Measurements from ENCODE around the gene THSD8.
"Not testable (repeated sequence)": the region's sequence is repeated elsewhere in the genome, so short reads cannot be mapped to it uniquely, and the experiment has no call there.

Gene THSD8

DNA sequence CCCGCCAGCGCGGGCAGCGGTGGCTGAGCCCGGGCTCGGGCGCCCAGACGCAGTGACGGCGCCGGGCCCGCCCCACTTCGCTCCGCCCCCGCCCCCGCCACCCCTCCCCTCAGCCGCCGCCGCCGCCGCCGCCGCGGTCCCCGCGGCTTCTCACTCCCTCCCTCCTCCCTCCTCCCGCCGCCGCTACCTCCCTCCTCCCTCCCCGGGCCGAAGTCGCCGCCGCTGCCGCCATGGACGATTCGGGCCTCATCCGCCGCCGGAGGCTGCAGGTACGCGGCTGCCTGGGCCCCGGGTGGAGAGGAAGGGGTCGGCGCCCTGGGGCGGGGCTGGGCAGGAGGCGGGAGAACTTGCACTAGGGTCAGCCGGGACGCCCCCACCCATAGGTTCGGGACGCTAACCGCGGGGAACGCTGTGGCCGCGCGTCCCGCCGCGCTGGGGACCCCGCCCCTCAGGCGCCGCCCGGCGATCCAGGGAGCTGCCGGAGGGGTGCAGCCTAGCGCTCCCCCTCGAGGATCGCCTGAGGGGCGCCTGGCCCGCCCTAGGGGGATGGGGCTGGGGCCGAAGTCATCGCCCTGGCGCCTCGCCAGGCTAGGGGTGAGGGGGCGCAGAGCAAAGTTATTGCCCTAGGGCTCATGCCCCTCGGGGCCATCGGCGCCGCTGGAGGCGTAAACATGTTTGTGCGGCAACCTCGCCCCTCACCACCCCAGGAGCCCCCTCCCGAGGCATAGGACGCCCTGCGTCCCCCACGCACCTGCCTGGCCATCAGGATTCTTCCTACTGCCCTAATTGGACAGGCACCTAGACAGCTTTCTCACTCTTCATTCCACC lies 32.1 kb downstream of the THSD8 start:
- peak; percentile 49 for DNase-seq

DNA sequence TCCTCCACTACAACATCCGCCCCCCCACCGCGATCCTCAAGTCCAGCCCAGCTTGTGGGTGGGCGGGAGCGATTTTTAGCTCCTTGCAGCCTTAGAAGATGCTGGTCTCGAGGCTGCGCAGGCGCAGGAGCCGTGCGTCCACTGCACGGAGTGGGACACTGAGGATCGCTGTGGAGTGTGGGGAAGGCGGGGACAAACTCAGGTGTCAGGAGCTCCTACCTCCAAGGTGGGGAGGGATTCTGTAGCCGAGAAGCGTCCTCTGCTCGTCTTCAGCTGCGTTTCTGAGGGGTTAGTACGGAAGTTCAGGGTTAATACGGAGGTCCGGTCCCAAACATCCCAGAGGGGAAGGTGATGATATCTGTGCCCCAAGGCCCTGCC lies 32.7 kb downstream of the THSD8 start, which contains the start of gene RTBDN:
Gene RTBDN, minus strand, starts transcription at position 14 of the 378 bp plus-strand sequence. CDS start 4,600 bp downstream, outside the sequence.
- no peak for DNase-seq

DNA sequence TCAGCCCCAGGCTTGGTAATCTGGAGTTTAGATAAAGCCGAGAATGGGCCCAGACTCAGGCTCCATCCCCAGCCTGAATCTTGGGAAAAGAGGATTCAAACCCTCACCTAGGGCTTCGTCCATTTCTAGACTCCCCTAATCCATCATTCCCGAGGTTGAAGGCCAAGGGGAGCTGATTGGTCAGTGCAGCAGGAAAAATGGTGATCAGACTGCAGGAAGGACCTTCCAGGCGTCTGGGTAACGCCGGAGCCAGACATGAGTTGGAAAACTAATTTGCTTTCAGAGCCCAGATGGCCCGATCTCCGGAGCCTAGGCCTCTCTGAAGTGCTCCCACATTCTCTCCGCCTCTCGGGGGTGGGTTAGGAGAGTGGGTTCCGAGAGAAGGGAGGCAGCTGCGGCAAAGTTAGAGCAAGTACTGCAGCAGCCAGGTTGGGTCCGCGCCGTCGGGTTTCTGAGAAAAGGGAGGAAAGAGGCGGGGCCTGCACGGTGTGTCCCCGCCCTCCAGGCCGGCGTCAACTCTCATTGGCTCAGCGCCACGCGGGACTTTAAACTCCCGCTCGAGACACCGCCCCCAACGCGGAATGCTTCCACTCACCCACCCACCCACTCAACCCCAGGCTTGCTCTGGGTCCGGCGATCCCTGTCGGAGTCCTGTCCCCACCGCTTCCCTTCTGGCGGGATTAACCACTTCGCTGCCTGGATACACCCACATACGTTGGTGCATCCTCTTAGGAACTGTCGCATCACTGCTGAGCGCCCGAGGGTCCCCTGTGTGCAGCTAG lies 33.3 kb downstream of the THSD8 start:
- DNase-seq: no peak

DNA sequence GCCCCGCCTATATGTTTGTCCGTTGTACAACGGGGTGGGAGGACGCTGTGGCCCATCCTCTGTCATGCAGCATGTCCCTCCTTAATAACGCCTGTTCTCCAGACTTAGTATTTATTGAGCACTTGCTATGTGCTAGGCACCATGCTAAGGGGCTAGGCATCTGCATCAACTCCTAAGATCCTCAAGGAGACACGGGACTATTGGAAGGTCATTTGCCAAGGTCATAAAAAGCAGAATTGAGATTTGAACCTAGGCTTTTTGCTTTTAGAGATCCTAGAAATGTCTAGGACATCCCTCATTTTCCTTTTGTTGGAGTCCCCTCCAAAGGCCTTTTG lies 34.6 kb downstream of the THSD8 start:
- no peak for DNase-seq

GRCh38 chr19:12837225-12837624 lies 35.4 kb downstream of the THSD8 start:
- DNase-seq: no peak

- DNase-seq: peak; percentile 59
Measured at GRCh38 chr19:12838182-12838885, 36.5 kb downstream of the THSD8 start, which contains the start of gene MAST1. TSS of gene MAST1 (plus strand) at chr19:12838515. CDS start at chr19:12838573, 58 bp downstream.

- DNase-seq: no peak
Measured at GRCh38 chr19:12838886-12839756, 37.3 kb downstream of the THSD8 start.

GRCh38 chr19:12840091-12841079 lies 38.5 kb downstream of the THSD8 start:
- DNase-seq: peak; percentile 61

GRCh38 chr19:12841094-12841493 lies 39.2 kb downstream of the THSD8 start:
- no peak for DNase-seq

DNA sequence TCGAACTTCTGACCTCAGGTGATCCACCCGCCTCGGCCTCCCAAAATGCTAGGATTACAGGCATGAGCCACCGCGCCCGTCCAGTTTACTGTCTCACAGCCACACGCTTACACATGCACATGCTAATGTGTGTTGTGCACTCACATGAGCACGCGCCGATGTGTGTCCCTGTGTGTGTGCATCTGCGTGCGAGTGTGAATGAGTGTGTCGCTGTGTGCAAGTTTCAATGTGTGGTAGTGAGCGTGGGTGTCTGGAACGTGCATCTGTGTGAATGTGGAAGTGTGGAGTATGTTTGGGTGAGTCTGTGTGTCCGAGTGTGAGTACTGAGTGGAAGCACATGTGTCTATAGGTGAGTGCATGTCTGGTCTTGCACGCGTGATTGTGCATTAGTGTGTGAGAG lies 40.6 kb downstream of the THSD8 start:
- no peak for DNase-seq

DNA sequence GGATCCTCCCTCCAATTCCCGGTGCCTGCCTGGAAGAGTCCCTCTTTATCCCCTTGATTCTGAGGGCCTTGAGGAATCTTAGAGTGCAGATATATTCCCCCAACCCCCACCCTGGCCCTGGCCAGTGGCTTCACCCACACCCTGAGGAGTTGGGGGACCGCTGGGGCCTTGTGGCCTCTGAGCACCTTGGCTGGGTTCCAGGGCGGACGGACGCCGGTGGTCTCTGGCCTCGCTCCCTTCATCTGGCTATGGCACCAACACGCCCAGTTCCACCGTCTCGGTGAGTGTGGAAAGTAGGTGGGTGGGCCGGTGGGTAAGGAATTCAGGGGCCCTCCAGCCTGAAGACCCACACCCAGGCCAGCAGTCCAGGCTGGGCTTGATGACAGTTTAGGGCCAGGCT lies 41.5 kb downstream of the THSD8 start:
- DNase-seq: no peak

- no peak for DNase-seq
Measured at GRCh38 chr19:12843999-12844732, 42.3 kb downstream of the THSD8 start.

- not testable (repeated sequence) for DNase-seq
Measured at GRCh38 chr19:12846613-12847012, 44.7 kb downstream of the THSD8 start.

DNA sequence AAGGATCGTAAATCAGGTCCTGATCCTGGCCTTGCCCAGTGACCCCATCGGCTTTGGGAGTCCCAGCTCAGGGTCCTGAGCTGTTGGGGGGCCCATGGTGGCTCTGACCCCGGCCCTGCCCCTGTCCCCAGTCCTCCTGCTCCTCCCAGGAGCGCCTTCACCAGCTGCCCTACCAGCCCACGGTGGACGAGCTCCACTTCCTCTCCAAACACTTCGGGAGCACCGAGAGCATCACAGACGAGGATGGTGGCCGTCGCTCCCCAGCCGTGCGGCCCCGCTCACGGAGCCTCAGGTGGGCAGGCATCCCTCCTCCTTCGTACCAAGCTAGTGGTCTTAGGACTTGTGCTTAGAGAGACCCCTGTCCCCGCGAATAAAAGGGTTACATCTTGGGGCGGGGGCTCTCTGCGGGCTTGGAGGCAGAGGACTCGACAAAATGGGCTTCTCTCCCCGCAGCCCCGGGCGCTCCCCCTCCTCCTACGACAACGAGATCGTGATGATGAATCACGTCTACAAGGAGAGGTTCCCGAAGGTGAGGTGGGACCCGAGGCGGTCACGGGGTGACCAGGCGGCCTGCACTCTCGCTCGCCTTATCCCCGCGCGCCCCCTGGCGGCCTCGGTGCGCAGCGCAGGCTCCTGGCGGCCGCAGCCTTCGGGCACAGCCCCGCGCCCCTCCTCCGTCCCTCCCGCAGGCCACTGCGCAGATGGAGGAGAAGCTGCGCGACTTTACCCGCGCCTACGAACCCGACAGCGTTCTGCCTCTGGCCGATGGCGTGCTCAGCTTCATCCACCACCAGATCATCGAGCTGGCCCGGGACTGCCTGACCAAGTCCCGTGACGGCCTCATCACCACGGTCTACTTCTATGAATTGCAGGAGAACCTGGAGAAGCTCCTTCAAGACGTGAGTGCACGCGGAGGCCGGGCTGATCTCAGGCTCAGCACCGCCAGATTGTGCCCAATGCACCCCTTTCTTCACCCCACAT lies 45.6 kb downstream of the THSD8 start:
- DNase-seq: peak; percentile 97
